ENCODE results near the gene CLPTM1. TPM values are rescaled to one million over a fixed set of nuclear protein-coding genes. Genes with fewer than 3 reads are reported as not detected.

Gene CLPTM1
- total and polyA plus RNA-seq, 9 of the 15 experiments (the other 6 are each of a cell fraction or from before 2014, with no cell fraction given), result 0.37 to 96.0 (median 27.5) TPM

GRCh38 chr19:45038931-45039893 is 84.0 kb downstream of the CLPTM1 start, which contains the start of gene CLASRP (continued):
- no peak; the same call in 1 of the 2 replicates for TF ChIP-seq TCF7 (IDR thresholded peaks at IDR 0.05; ENCODE audit: borderline replicate concordance)
- TF ChIP-seq, protein P1, sequence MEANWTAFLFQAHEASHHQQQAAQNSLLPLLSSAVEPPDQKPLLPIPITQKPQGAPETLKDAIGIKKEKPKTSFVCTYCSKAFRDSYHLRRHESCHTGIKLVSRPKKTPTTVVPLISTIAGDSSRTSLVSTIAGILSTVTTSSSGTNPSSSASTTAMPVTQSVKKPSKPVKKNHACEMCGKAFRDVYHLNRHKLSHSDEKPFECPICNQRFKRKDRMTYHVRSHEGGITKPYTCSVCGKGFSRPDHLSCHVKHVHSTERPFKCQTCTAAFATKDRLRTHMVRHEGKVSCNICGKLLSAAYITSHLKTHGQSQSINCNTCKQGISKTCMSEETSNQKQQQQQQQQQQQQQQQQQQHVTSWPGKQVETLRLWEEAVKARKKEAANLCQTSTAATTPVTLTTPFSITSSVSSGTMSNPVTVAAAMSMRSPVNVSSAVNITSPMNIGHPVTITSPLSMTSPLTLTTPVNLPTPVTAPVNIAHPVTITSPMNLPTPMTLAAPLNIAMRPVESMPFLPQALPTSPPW (CRISPR knock-in tag; IDR thresholded peaks at IDR 0.05), result peak; percentile 92
- TF ChIP-seq, protein P2, sequence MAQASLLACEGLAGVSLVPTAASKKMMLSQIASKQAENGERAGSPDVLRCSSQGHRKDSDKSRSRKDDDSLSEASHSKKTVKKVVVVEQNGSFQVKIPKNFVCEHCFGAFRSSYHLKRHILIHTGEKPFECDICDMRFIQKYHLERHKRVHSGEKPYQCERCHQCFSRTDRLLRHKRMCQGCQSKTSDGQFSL (CRISPR knock-in tag; IDR thresholded peaks at IDR 0.05), result no peak
- TF ChIP-seq, protein P2 (tag; IDR thresholded peaks at IDR 0.05), result no peak
- TF ChIP-seq E2F1 (CRISPR knock-in tag; IDR thresholded peaks at IDR 0.05), result no peak
- TF ChIP-seq, protein P3, sequence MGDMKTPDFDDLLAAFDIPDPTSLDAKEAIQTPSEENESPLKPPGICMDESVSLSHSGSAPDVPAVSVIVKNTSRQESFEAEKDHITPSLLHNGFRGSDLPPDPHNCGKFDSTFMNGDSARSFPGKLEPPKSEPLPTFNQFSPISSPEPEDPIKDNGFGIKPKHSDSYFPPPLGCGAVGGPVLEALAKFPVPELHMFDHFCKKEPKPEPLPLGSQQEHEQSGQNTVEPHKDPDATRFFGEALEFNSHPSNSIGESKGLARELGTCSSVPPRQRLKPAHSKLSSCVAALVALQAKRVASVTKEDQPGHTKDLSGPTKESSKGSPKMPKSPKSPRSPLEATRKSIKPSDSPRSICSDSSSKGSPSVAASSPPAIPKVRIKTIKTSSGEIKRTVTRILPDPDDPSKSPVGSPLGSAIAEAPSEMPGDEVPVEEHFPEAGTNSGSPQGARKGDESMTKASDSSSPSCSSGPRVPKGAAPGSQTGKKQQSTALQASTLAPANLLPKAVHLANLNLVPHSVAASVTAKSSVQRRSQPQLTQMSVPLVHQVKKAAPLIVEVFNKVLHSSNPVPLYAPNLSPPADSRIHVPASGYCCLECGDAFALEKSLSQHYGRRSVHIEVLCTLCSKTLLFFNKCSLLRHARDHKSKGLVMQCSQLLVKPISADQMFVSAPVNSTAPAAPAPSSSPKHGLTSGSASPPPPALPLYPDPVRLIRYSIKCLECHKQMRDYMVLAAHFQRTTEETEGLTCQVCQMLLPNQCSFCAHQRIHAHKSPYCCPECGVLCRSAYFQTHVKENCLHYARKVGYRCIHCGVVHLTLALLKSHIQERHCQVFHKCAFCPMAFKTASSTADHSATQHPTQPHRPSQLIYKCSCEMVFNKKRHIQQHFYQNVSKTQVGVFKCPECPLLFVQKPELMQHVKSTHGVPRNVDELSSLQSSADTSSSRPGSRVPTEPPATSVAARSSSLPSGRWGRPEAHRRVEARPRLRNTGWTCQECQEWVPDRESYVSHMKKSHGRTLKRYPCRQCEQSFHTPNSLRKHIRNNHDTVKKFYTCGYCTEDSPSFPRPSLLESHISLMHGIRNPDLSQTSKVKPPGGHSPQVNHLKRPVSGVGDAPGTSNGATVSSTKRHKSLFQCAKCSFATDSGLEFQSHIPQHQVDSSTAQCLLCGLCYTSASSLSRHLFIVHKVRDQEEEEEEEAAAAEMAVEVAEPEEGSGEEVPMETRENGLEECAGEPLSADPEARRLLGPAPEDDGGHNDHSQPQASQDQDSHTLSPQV (IDR thresholded peaks at IDR 0.05), result no peak
- no peak for TF ChIP-seq IFI16 (CRISPR knock-in tag; IDR thresholded peaks at IDR 0.05)
- TF ChIP-seq ZEB2 (IDR thresholded peaks at IDR 0.05), result no peak
- TF ChIP-seq, protein P4, sequence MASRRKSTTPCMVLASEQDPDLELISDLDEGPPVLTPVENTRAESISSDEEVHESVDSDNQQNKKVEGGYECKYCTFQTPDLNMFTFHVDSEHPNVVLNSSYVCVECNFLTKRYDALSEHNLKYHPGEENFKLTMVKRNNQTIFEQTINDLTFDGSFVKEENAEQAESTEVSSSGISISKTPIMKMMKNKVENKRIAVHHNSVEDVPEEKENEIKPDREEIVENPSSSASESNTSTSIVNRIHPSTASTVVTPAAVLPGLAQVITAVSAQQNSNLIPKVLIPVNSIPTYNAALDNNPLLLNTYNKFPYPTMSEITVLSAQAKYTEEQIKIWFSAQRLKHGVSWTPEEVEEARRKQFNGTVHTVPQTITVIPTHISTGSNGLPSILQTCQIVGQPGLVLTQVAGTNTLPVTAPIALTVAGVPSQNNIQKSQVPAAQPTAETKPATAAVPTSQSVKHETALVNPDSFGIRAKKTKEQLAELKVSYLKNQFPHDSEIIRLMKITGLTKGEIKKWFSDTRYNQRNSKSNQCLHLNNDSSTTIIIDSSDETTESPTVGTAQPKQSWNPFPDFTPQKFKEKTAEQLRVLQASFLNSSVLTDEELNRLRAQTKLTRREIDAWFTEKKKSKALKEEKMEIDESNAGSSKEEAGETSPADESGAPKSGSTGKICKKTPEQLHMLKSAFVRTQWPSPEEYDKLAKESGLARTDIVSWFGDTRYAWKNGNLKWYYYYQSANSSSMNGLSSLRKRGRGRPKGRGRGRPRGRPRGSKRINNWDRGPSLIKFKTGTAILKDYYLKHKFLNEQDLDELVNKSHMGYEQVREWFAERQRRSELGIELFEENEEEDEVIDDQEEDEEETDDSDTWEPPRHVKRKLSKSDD (conservative IDR thresholded peaks at IDR 0.05; ENCODE audit: low read length), result no peak
- no peak for TF ChIP-seq SMARCA5 (IDR thresholded peaks at IDR 0.05)
- no peak for TF ChIP-seq PCBP2 (IDR thresholded peaks at IDR 0.05; ENCODE audit: low read depth, low read length, poor library complexity, severe bottlenecking)
- TF ChIP-seq, protein P5, sequence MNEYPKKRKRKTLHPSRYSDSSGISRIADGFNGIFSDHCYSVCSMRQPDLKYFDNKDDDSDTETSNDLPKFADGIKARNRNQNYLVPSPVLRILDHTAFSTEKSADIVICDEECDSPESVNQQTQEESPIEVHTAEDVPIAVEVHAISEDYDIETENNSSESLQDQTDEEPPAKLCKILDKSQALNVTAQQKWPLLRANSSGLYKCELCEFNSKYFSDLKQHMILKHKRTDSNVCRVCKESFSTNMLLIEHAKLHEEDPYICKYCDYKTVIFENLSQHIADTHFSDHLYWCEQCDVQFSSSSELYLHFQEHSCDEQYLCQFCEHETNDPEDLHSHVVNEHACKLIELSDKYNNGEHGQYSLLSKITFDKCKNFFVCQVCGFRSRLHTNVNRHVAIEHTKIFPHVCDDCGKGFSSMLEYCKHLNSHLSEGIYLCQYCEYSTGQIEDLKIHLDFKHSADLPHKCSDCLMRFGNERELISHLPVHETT (CRISPR knock-in tag; conservative IDR thresholded peaks at IDR 0.05 in 1 of 2, IDR thresholded peaks at IDR 0.05 in 1 of 2), result peak in 1 of 2 experiments; percentile 85; a peak in 2 of 4 replicates

Data from K562 (cell line).